Activated CD8-positive, alpha-beta memory T cell treated with anti-CD3 and anti-CD28 coated beads for 24 hours (primary cell): ENCODE data around the gene SYCE3.
"Not testable (repeated sequence)": the region's sequence is repeated elsewhere in the genome, so short reads cannot be mapped to it uniquely, and the experiment has no call there.

Source experiments
- DNase-seq: peaks from one replicate; pipeline ENCODE4 v3.0.0-alpha.2; 2020

Gene SYCE3

GRCh38 chr22:50562523-50563412, at the start of gene SYCE3:
TSS of gene SYCE3 (minus strand) at chr22:50562919. CDS start at chr22:50556405, 6,514 bp downstream.
- DNase-seq: peak; percentile 99

- DNase-seq: no peak
Observed at GRCh38 chr22:50612168-50612527, 49.4 kb upstream of the SYCE3 start.

GRCh38 chr22:50611341-50612060, 48.8 kb upstream of the SYCE3 start:
- no peak for DNase-seq

GRCh38 chr22:50610581-50610980, 47.9 kb upstream of the SYCE3 start:
- no peak for DNase-seq

GRCh38 chr22:50610041-50610451, 47.3 kb upstream of the SYCE3 start:
- no peak for DNase-seq

- DNase-seq: no peak
Observed at GRCh38 chr22:50609599-50609998, 46.9 kb upstream of the SYCE3 start.

- no peak for DNase-seq
Observed at GRCh38 chr22:50608996-50609395, 46.3 kb upstream of the SYCE3 start.

GRCh38 chr22:50608058-50608840, 45.5 kb upstream of the SYCE3 start:
- not testable (repeated sequence) for DNase-seq

GRCh38 chr22:50607659-50608020, 44.9 kb upstream of the SYCE3 start:
- DNase-seq: no peak

GRCh38 chr22:50606946-50607658, 44.4 kb upstream of the SYCE3 start:
- no peak for DNase-seq

- DNase-seq: no peak
Observed at GRCh38 chr22:50606165-50606945, 43.6 kb upstream of the SYCE3 start.

- no peak for DNase-seq
Observed at GRCh38 chr22:50605613-50606074, 42.9 kb upstream of the SYCE3 start.

- DNase-seq: no peak
Observed at GRCh38 chr22:50605002-50605612, 42.4 kb upstream of the SYCE3 start.

- no peak for DNase-seq
Observed at GRCh38 chr22:50604256-50605001, 41.7 kb upstream of the SYCE3 start.

- DNase-seq: no peak
Observed at GRCh38 chr22:50603511-50604255, 41.0 kb upstream of the SYCE3 start.

GRCh38 chr22:50602338-50602700, 39.6 kb upstream of the SYCE3 start:
- DNase-seq: no peak

- no peak for DNase-seq
Observed at GRCh38 chr22:50601669-50602337, 39.1 kb upstream of the SYCE3 start.

- no peak for DNase-seq
Observed at GRCh38 chr22:50600967-50601668, 38.4 kb upstream of the SYCE3 start.

- no peak for DNase-seq
Observed at GRCh38 chr22:50600538-50600937, 37.8 kb upstream of the SYCE3 start, which contains the start of gene MAPK8IP2. TSS of gene MAPK8IP2 (plus strand) at chr22:50600793. CDS start at chr22:50600819, 26 bp downstream.
